ENCODE data around the gene SUPT3H. TPM values are rescaled to one million over a fixed set of nuclear protein-coding genes. Genes with fewer than 3 reads are reported as not detected.

SUPT3H gene
- total RNA-seq, 2 donors from 2014 or later, result 2.5 to 4.5 TPM

GRCh38 chr6:44989391-44989790, 388.3 kb downstream of the SUPT3H start:
- Histone ChIP-seq H3K27me3 (no peaks in the 10 kb centered on the region), H3K36me3 (no peaks in the 10 kb centered on the region), H3K4me3 (no peak overlapping the region), H3K9me3 (no peaks in the 10 kb centered on the region), H3K27ac (no peak overlapping the region), H3K4me1 (no peaks in the 10 kb centered on the region)
- no peak for TF ChIP-seq CTCF (IDR thresholded peaks at IDR 0.05)
- no peak for DNase-seq (ENCODE audit: low spot score)

GRCh38 chr6:44985006-44985405, 392.7 kb downstream of the SUPT3H start:
- Histone ChIP-seq H3K36me3 (no peaks in the 10 kb centered on the region), H3K4me1 (no peaks in the 10 kb centered on the region), H3K27me3 (no peaks in the 10 kb centered on the region), H3K9me3 (no peaks in the 10 kb centered on the region), H3K4me3 (no peak overlapping the region), H3K27ac (no peak overlapping the region)
- no peak for TF ChIP-seq CTCF (IDR thresholded peaks at IDR 0.05)
- DNase-seq (ENCODE audit: low spot score), result no peak

- TF ChIP-seq CTCF (IDR thresholded peaks at IDR 0.05), result no peak
These were observed 394.0 kb downstream of the SUPT3H start for GRCh38 chr6:44983467-44984365.

GRCh38 chr6:44980841-44981240, 396.9 kb downstream of the SUPT3H start:
- Histone ChIP-seq H3K27ac (no peak overlapping the region), H3K4me3 (no peak overlapping the region), H3K4me1 (no peaks in the 10 kb centered on the region), H3K27me3 (no peaks in the 10 kb centered on the region), H3K36me3 (no peaks in the 10 kb centered on the region), H3K9me3 (no peaks in the 10 kb centered on the region)
- DNase-seq (ENCODE audit: low spot score), result no peak
- TF ChIP-seq CTCF (IDR thresholded peaks at IDR 0.05), result no peak

More at GRCh38 chr6:44983467-44984365, 394.0 kb downstream of the SUPT3H start:
- H3K36me3 ChIP-seq, result no peaks in the 10 kb centered on the region
- no peaks in the 10 kb centered on the region for H3K9me3 ChIP-seq
- no peaks in the 10 kb centered on the region for H3K4me1 ChIP-seq
- H3K27me3 ChIP-seq, result no peaks in the 10 kb centered on the region
- no peak overlapping the region for H3K4me3 ChIP-seq
- no peak overlapping the region for H3K27ac ChIP-seq
- DNase-seq (ENCODE audit: low spot score), result no peak

GRCh38 chr6:44976677-44977641, 400.8 kb downstream of the SUPT3H start:
- no peak for TF ChIP-seq CTCF (IDR thresholded peaks at IDR 0.05)
- no peaks in the 10 kb centered on the region for H3K36me3 ChIP-seq
- H3K4me1 ChIP-seq, result no peaks in the 10 kb centered on the region
- no peak overlapping the region for H3K27ac ChIP-seq
- H3K27me3 ChIP-seq, result no peaks in the 10 kb centered on the region
- H3K9me3 ChIP-seq, result no peaks in the 10 kb centered on the region
- no peak overlapping the region for H3K4me3 ChIP-seq
- no peak for DNase-seq (ENCODE audit: low spot score)

Data from right atrium auricular region (tissue), 2 donors.